ENCODE results near the gene DNMT3L. TPM values are rescaled to one million over a fixed set of nuclear protein-coding genes. Genes with fewer than 3 reads are reported as not detected.
"Not testable (repeated sequence)": the region's sequence is repeated elsewhere in the genome, so short reads cannot be mapped to it uniquely, and the experiment has no call there.

The DNMT3L gene
- total RNA-seq, 1 donor from 2014 or later = not detected

DNA sequence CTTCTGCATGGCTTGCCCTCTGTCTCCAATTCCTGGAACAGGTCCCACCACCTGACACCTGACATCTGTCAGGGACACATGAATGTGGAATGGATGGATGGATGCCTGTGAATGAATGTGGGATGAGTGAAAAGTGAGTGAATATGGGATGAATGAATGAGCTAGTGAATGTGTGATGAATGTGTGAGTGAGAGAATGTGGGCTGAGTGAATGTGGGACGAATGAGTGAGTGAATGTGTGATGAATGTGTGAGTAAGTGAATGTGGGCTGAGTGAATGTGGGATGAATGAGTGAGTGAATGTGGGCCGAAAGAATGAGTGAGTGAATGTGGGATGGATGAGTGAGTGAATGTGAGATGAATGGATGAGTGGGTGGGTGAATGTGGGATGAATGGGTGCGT is 50.1 kb downstream of the DNMT3L start:
- ATAC-seq (ENCODE audit: poor library complexity); intact Hi-C loops (cut with DNase I); DNase-seq: not testable (repeated sequence)

DNA sequence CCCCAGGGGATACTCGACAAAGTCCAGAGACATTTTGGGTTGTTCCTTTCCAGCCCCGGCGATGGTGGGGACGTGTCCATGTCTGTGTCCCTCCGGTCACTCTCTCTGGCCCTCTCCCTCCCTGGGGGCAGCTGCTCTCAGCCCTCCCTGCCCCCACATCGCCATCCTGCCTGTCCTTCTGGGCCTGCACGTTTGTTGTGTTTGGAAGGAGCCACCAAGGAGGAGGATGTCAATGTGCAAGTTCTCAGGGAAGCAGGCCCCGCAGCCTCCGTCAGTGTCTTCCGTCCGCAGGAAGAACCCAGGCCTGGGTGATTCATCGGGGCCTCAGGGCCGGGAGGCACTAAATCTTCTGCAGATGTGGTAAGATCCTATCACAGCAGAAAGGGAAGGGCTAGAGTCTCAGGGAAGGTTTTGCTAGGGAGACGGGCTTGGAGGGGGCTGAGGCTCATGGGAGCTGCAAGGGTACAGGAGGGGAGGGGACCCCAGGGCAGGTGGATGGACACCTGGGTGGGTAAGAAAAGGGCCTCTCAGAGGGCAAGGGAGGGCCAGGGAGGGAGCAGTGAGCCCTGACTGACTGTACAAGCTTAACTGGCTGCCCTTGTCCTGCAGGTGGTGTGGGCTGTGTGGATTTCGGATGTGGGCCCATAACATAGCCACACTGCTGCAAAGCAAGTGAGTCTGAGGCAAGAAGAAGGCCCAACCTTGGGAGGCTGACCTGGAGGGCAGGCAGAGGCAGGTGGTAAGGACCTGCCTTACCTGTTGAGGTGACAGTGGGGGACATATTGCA is 53.6 kb downstream of the DNMT3L start:
- DNase-seq = peak; percentile 47
- intact Hi-C loops (cut with DNase I) = not testable (repeated sequence)

DNA sequence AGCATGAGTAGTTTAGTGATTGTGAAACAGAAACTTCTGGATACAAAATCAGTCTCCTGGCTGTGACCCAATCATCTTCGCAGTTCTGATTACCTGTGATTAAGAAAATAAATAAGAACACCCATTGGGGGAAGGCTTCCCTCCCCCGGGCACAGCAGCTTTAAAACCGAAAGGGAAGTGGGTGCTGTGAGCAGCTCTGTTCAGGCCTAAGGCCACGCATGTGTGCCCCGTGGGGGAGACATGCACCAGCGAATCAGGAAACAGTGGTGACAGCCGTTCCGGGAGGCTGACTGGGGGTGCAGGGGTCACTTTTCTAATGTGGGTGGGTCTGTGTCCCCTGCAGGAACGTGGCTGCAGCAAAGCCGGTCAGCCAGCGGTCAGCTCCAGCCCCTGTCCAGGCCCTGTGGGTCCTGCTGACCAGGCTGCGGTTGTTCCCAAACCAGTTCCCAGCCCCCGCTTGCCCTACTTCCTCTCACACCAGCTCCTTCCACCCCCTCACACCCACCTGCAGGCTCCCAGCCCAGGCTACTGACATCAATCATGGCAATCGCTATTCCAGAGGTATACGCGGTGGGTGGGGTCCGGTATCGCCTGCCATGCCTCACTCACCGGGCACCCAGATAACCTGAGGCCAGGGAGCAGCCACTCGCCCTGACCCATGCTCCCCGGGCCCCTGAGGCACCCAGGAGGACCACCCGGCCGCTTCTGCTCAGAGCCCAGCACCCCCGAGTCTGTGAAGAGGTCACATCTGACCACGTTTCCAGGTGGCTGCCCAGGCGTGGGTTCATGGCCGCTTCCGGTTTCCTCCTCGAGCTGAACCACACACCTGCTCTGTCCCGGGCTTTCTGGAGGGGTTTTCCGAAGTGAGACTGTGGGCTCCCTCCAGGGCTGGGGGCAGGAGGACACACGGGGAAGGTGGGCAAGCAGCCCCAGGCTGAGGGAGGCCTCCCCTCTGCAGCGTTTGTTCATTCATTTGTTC is 54.7 kb downstream of the DNMT3L start:
- intact Hi-C loops (cut with DNase I); DNase-seq: not testable (repeated sequence)
- ATAC-seq (ENCODE audit: poor library complexity) = peak; percentile 25

More for the DNA sequence above, 53.6 kb downstream of the DNMT3L start:
- ATAC-seq (ENCODE audit: poor library complexity) = peak; percentile 60

DNA sequence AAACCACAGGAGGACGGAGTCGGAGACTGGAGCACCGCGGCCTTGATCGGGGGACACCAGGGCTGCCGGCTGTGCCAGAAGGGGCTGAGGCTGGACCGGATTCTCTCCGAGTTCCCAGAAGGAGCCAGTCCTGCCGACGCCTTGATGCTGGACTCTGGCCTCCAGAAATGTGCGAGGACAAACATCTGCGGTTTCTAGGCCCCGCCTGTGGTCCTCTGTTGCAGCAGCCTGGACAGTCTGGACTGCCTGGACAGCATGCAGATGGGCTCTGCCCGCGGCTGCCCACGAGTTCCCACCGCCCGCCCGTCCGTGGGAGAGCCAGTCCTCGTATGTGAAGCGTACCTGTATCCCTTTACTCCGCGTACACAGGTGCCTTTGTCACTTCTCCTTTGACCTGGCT is 55.5 kb downstream of the DNMT3L start:
- intact Hi-C loops (cut with DNase I); DNase-seq: not testable (repeated sequence)
- peak; percentile 45 for ATAC-seq (ENCODE audit: poor library complexity)

DNA sequence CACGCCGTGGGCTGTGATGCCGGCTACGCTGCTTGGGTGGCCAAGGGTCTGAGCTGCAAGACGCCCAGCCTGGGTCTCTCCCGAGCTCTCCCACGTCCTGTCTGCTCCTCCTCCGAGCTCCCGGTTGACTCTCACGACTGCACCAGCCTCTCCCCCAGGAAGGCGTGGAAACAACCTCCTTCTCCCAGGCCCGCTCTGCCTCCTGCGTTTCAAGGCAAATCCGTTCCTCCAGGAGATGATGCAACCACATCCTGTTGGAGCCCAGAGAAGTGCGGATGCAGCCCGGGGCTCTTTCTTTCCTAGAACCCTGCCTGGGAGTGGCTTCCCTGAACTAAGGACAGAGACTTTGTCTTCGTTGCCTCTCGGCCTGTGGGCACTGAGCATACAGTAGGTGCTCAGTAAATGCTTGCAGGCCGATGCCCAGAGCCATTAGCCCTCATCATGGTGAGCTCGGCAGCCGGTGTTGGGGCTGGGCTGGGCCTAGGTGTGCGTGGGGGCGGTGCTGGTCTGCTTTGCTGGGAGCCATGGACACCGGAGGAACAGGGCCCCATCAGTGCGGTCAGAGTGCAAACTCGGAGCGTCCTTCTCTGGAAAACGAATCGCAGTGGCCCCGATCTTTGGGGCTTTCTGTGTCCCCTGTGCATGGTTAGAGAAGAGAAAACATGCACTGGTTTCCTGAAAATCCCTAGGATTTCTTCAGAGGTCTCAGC is 59.0 kb downstream of the DNMT3L start:
- ATAC-seq (ENCODE audit: poor library complexity) = peak; percentile 69
- DNase-seq; intact Hi-C loops (cut with DNase I): not testable (repeated sequence)

DNA sequence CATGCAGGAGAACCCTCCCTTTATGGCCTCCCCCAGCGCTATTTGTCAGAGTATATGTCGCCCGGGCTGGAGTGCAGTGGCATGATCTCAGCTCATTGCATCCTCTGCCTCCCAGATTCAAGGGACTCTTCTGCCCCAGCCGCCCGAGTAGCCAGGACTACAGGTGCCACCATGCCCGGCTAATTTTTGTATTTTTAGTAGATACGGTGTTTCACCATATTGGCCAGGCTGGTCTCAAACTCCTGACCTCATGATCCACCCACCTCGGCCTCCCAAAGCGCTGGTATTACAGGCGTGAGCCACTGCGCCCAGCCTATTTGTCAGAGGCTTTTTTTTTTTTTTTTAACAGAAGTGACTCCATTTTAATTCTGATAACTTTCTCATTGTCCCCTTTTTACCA is 61.7 kb downstream of the DNMT3L start:
- intact Hi-C loops (cut with DNase I); DNase-seq: not testable (repeated sequence)

DNA sequence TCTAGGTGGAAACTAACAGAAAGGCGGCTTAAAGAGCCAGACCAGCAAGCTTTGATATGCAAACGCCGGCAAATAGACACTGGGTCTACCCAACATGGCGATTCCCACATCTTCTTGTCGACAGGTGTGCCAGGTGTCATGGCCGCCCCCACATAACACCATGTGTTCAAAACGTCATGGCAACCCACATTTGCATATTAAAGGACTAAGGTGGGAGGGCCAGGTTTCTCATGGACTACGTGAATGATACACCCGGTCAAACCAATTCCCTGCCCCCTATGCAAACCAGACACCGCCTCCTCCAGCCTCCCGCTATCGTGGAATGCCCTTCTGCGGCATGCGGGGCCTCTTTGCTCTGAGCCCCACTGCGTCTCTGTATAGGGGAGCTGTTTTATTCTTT is 62.2 kb downstream of the DNMT3L start:
- DNase-seq (no peak), ATAC-seq (ENCODE audit: poor library complexity) (no peak)
- intact Hi-C loops (cut with DNase I) = no loop called here

More for the DNA sequence above, 61.7 kb downstream of the DNMT3L start:
- not testable (repeated sequence) for ATAC-seq (ENCODE audit: poor library complexity)

DNA sequence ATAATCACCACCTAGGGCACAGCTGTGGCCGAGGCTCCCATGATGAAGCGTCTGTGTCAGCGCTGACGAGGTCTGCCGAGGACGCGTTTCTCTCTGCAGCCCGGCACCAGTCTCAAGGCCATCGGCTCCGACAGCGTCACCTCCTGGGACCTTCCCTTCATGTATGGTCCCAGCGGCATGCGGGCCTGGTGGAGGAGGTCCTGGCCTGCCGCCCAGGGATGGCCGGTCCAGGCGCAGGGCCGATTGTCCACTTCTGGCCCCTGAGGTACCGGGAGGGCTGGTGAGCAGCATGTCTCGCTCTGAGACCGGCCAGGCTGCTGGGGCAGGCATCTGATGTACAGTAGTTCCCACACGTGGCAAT is 64.6 kb downstream of the DNMT3L start:
- DNase-seq (peak; percentile 67), ATAC-seq (ENCODE audit: poor library complexity) (peak; percentile 58)

More for the DNA sequence above, 64.6 kb downstream of the DNMT3L start:
- intact Hi-C loops (cut with DNase I) = not testable (repeated sequence)

Other genes starting within 250 kb of the DNMT3L start
- gene TRAPPC10, start 249.6 kb downstream of the DNMT3L start, total RNA-seq = 20.3 TPM
- 8.6 TPM for gene PWP2, start 154.5 kb downstream of the DNMT3L start, total RNA-seq
- 146 TPM for gene GATD3, start 128.2 kb downstream of the DNMT3L start, total RNA-seq
- 4.3 TPM for gene ICOSLG, start 21.0 kb downstream of the DNMT3L start, total RNA-seq
- gene AIRE, start 24.0 kb upstream of the DNMT3L start, total RNA-seq = not detected
- 42.7 TPM for gene PFKL, start 38.2 kb upstream of the DNMT3L start, total RNA-seq
- gene CFAP410, start 77.5 kb upstream of the DNMT3L start, total RNA-seq = 13.9 TPM
- gene TRPM2, start 91.7 kb upstream of the DNMT3L start, total RNA-seq = 1.9 TPM
- gene LRRC3, start 193.6 kb upstream of the DNMT3L start, total RNA-seq = 2.7 TPM